HL-60 (cell line): ENCODE data around the gene VSIG10L2.

ENCODE experiments used
- CTCF ChIP-seq: IDR thresholded peaks from one replicate; pipeline ENCODE4 v1.5.1; 2011; ENCODE audit warnings: low read length, control low read depth, inconsistent platforms; ENCODE audit not compliant: insufficient read depth
- POLR2AphosphoS5 ChIP-seq: IDR thresholded peaks from 2 replicates; pipeline ENCODE4 v1.6.1; 2012; ENCODE audit warnings: low read depth

- TF ChIP-seq CTCF = no peak
- no peak for TF ChIP-seq POLR2AphosphoS5
These were observed 3.7 kb downstream of the VSIG10L2 start for GRCh38 chr11:125949271-125950177.
